Liver (tissue), 9 donors: Measurements from ENCODE around the gene CNN1. TPM values are rescaled to one million over a fixed set of nuclear protein-coding genes. Genes with fewer than 3 reads are reported as not detected.

Experiments used
- DNase-seq: peaks from one replicate; pipeline ENCODE4 v3.0.0-alpha.2; 2017; ENCODE audit warnings: low spot score
- H3K27ac ChIP-seq, 2 donors: one replicate each; pipeline ENCODE4 v1.7.0; 2013; ENCODE audit warnings: inconsistent platforms in 2 of 2, low read length in 2 of 2, control low read depth in 1 of 2, low read depth in 1 of 2, mild to moderate bottlenecking in 1 of 2
- H3K27me3 ChIP-seq, 4 donors: one replicate each; pipeline versions ENCODE4 v1.6.1 to v1.7.0; 2013; ENCODE audit warnings: low read length in 3 of 4, inconsistent platforms in 1 of 4, mild to moderate bottlenecking in 1 of 4, moderate library complexity in 1 of 4; ENCODE audit not compliant: control insufficient read depth in 4 of 4, insufficient read depth in 4 of 4
- H3K36me3 ChIP-seq, 4 donors: one replicate each; pipeline versions ENCODE4 v1.6.1 to v1.7.0; 2013; ENCODE audit warnings: low read length in 3 of 4, mild to moderate bottlenecking in 3 of 4, low read depth in 1 of 4, moderate library complexity in 1 of 4; ENCODE audit not compliant: control insufficient read depth in 4 of 4, insufficient read depth in 3 of 4
- H3K4me1 ChIP-seq, 4 donors: one replicate each; pipeline versions ENCODE4 v1.6.1 to v1.7.0; 2013; ENCODE audit warnings: low read length in 3 of 4, mild to moderate bottlenecking in 3 of 4, moderate library complexity in 1 of 4; ENCODE audit not compliant: control insufficient read depth in 4 of 4, insufficient read depth in 4 of 4
- H3K4me3 ChIP-seq, 3 donors: one replicate each; pipeline versions ENCODE4 v1.6.1 to v1.7.0; 2013; ENCODE audit warnings: low read length in 3 of 3, control low read depth in 1 of 3, low read depth in 1 of 3, mild to moderate bottlenecking in 1 of 3
- H3K9ac ChIP-seq, 2 donors: one replicate each; pipeline ENCODE4 v1.7.0; 2013; ENCODE audit warnings: low read length in 2 of 2, mild to moderate bottlenecking in 2 of 2, moderate library complexity in 2 of 2, control low read depth in 1 of 2, low read depth in 1 of 2
- H3K9me3 ChIP-seq, 4 donors: one replicate each; pipeline versions ENCODE4 v1.6.1 to v1.7.0; 2013; ENCODE audit warnings: low read length in 3 of 4; ENCODE audit not compliant: control insufficient read depth in 4 of 4
- EGR1 ChIP-seq, 2 donors: IDR thresholded peaks; 2 replicates each; pipeline ENCODE4 v1.6.1; 2016 to 2018; ENCODE audit warnings: antibody characterized with exemption in 2 of 2, low read depth in 2 of 2
- FOXA1 ChIP-seq: IDR thresholded peaks from 2 replicates; pipeline ENCODE4 v1.6.1; 2016; ENCODE audit warnings: antibody characterized with exemption
- FOXA2 ChIP-seq: IDR thresholded peaks from 2 replicates; pipeline ENCODE4 v1.6.1; 2016; ENCODE audit warnings: antibody characterized with exemption
- GABPA ChIP-seq, 2 donors: IDR thresholded peaks in 1 of 2; conservative IDR thresholded peaks in 1 of 2; 2 replicates each; pipeline ENCODE4 v1.6.1; 2016; ENCODE audit warnings: antibody characterized with exemption in 2 of 2, mild to moderate bottlenecking in 1 of 2, moderate library complexity in 1 of 2
- HNF4G ChIP-seq: IDR thresholded peaks from 2 replicates; pipeline ENCODE4 v1.6.1; 2016; ENCODE audit warnings: antibody characterized with exemption
- JUND ChIP-seq, 2 donors: IDR thresholded peaks; 2 replicates each; pipeline ENCODE4 v1.6.1; 2016; ENCODE audit warnings: antibody characterized with exemption in 2 of 2
- RAD21 ChIP-seq, 2 donors: IDR thresholded peaks; 2 replicates each; pipeline ENCODE4 v1.6.1; 2016; ENCODE audit warnings: antibody characterized with exemption in 2 of 2, mild to moderate bottlenecking in 2 of 2
- RXRA ChIP-seq, 2 donors: IDR thresholded peaks; 2 replicates each; pipeline ENCODE4 v1.6.1; 2017 to 2018; ENCODE audit warnings: antibody characterized with exemption in 2 of 2, mild to moderate bottlenecking in 1 of 2
- SP1 ChIP-seq: IDR thresholded peaks from 2 replicates; pipeline ENCODE4 v1.6.1; 2018; ENCODE audit warnings: antibody characterized with exemption, mild to moderate bottlenecking
- TAF1 ChIP-seq: conservative IDR thresholded peaks from 2 replicates; pipeline ENCODE4 v1.6.1; 2016; ENCODE audit warnings: antibody characterized with exemption, mild to moderate bottlenecking
- YY1 ChIP-seq: IDR thresholded peaks from 2 replicates; pipeline ENCODE4 v1.6.1; 2016; ENCODE audit warnings: antibody characterized with exemption, mild to moderate bottlenecking
- WGBS: extraction: QIAGEN DNeasy Blood & Tissue Kit; methylation state at CpG from one replicate; pipeline ENCODE4 v1.1.7; 2013; 5-methylcytosine and 5-hydroxymethylcytosine counted together
- polyA plus RNA-seq, 2 donors: library from polyadenylated mRNA; stranded (reverse) in 1 of 2; unstranded in 1 of 2; fragments of 200-250 nt in 1 of 2; fragments of >200 nt in 1 of 2; fragmentation: Nextera tagmentation in 1 of 2; extraction: Ambion mirVana in 1 of 2; gene quantifications; one replicate each; pipeline versions ENCODE4 v1.2.1 to v1.2.3, GENCODE V29; 2013 to 2015
- total RNA-seq, 2 donors: library from RNA; depleted of rRNA; stranded (reverse); fragments of >200 nt; gene quantifications; one replicate each; pipeline ENCODE4 v1.2.3, GENCODE V29; 2014
- TF ChIP-seq, protein P1 (sequence below): IDR thresholded peaks from 2 replicates; pipeline ENCODE4 v1.6.1; 2016; ENCODE audit warnings: antibody characterized with exemption, mild to moderate bottlenecking
- TF ChIP-seq, protein P2 (sequence below): IDR thresholded peaks from 2 replicates; pipeline ENCODE4 v1.6.1; 2016; ENCODE audit warnings: antibody characterized with exemption
- TF ChIP-seq, protein P3 (sequence below): IDR thresholded peaks from 2 replicates; pipeline ENCODE4 v1.6.1; 2016; ENCODE audit warnings: antibody characterized with exemption
- TF ChIP-seq, protein P4 (sequence below): fragments of 150-350 bp; IDR thresholded peaks from 2 replicates; pipeline ENCODE4 v1.5.1; 2017; ENCODE audit warnings: improper control_type of control experiment, low read depth, low read length; ENCODE audit not compliant: missing input control
- donor health status: healthy.
- donor health status: healthy.
- donor health status: healthy.
- donor health status: healthy.
- donor health status: healthy.

Gene CNN1
- total and polyA plus RNA-seq, 4 donors = 0.09 to 5.9 (median 2.2) TPM

DNA sequence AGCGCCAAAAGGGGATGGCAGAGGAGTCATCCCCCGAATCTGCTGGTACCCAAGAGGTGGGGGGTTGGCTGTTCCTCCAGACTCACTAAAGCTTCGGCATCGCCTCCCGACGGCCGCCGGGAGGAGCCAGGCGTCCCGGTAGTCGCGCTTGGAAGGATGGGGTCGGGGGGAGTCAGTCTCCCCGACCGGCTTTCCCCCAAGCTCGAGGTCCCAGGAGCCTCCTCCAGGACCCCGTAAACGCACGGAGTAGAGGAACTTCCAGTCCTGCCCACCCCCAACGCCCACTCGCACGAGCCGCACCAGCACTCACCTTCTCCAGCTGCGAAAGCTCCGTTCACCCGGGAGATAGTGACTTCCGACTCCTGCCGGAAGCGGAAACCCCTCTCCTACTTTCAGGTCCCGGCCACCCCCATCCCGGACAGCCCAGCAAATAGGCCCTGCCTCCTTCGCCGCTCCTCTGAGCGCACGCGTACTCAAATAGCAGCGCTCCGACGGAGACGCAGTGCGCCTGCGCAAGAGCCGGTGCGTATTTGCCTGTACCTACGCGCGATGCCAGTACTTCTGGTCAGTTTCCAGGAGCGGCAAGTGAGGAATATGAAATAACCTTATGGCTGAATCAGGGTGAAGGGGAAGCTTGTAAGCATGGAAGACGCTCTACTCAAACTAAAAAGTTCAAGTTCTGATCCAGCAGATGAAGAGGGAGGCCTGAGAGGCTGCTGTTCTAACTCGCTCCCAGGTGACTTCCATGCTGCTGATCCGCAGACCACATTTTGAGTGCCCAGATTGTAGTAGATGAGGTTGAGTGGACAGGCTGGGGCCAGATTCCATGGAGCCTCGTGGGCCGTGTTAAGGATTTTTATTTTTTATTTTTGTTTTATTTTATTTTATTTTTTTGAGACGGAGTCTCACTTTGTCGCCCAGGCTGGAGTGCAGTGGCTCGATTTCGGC lies 20.5 kb downstream of the CNN1 start, which contains the start of gene ELOF1:
TSS of gene ELOF1 (minus strand) at position 350 of the 948 bp plus-strand sequence. CDS start 4,883 bp downstream, outside the sequence.
- Histone ChIP-seq H3K27me3 (no peaks in the 10 kb centered on the region), H3K4me1 (peaks cover 4 to 23% (median 14%) of the 10 kb centered on the region in 4 donors), H3K9ac (peak within 1 kb of the TSS; percentile 77 to 81), H3K27ac (peak within 1 kb of the TSS; percentile 47 to 80), H3K36me3 (peaks cover 0 to 9% (median 0%) of the 10 kb centered on the region in 4 donors), H3K9me3 (no peaks in the 10 kb centered on the region), H3K4me3 (peak within 1 kb of the TSS; percentile 75 to 99 (median 96))
- TF ChIP-seq, protein P1, sequence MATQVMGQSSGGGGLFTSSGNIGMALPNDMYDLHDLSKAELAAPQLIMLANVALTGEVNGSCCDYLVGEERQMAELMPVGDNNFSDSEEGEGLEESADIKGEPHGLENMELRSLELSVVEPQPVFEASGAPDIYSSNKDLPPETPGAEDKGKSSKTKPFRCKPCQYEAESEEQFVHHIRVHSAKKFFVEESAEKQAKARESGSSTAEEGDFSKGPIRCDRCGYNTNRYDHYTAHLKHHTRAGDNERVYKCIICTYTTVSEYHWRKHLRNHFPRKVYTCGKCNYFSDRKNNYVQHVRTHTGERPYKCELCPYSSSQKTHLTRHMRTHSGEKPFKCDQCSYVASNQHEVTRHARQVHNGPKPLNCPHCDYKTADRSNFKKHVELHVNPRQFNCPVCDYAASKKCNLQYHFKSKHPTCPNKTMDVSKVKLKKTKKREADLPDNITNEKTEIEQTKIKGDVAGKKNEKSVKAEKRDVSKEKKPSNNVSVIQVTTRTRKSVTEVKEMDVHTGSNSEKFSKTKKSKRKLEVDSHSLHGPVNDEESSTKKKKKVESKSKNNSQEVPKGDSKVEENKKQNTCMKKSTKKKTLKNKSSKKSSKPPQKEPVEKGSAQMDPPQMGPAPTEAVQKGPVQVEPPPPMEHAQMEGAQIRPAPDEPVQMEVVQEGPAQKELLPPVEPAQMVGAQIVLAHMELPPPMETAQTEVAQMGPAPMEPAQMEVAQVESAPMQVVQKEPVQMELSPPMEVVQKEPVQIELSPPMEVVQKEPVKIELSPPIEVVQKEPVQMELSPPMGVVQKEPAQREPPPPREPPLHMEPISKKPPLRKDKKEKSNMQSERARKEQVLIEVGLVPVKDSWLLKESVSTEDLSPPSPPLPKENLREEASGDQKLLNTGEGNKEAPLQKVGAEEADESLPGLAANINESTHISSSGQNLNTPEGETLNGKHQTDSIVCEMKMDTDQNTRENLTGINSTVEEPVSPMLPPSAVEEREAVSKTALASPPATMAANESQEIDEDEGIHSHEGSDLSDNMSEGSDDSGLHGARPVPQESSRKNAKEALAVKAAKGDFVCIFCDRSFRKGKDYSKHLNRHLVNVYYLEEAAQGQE = peak; percentile 71
- TF ChIP-seq FOXA2 (peak; percentile 91), EGR1 (IDR thresholded peaks at IDR 0.05; ENCODE audit: low read depth in 2 of 2) (peak; percentile 61 to 70), JUND (IDR thresholded peaks at IDR 0.05) (no peak), GABPA (IDR thresholded peaks at IDR 0.05 in 1 of 2, conservative IDR thresholded peaks at IDR 0.05 in 1 of 2) (peak; percentile 91 to 98), RXRA (IDR thresholded peaks at IDR 0.05) (peak in 1 of 2 donors; percentile 11), FOXA1 (peak; percentile 84), SP1 (peak; percentile 62), TAF1 (peak; percentile 35), YY1 (peak; percentile 86), RAD21 (IDR thresholded peaks at IDR 0.05) (peak; percentile 32 to 50)
- TF ChIP-seq, protein P2, sequence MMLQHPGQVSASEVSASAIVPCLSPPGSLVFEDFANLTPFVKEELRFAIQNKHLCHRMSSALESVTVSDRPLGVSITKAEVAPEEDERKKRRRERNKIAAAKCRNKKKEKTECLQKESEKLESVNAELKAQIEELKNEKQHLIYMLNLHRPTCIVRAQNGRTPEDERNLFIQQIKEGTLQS = no peak
- TF ChIP-seq, protein P3, sequence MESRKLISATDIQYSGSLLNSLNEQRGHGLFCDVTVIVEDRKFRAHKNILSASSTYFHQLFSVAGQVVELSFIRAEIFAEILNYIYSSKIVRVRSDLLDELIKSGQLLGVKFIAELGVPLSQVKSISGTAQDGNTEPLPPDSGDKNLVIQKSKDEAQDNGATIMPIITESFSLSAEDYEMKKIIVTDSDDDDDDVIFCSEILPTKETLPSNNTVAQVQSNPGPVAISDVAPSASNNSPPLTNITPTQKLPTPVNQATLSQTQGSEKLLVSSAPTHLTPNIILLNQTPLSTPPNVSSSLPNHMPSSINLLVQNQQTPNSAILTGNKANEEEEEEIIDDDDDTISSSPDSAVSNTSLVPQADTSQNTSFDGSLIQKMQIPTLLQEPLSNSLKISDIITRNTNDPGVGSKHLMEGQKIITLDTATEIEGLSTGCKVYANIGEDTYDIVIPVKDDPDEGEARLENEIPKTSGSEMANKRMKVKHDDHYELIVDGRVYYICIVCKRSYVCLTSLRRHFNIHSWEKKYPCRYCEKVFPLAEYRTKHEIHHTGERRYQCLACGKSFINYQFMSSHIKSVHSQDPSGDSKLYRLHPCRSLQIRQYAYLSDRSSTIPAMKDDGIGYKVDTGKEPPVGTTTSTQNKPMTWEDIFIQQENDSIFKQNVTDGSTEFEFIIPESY = no peak
- peak; percentile 96 for DNase-seq
- 4% methylated on average over 57 of the region's 57 CpGs for WGBS

DNA sequence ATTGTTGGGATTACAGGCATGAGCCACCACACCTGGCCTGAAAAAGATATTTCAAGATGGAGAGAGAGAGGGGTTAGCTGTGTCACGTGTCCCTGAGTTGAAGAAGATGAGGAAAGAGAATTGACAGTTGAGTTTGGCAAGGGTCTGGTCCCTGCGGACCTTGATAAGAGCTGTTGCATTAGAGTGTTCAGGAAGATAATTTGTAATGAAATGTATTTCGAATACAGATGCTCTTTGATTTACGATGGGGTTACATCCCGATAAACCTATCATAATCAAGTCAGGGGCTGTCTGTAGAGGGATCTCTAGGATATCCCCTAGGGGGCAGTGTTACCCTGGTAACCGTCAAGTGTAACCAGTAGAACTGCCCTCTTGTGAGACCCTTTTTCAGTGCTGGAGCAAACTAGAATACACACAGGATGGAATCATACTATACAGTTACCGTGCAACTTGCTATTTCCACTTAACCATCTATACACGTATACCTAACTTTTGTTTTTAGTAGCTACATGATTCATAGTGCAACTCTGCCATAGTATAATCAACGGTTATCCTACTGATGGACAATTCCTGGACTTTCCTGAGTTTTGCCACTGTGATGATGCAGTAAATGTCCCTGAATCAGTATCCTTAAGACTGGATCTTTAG lies 21.9 kb downstream of the CNN1 start:
- H3K9ac ChIP-seq = no peak overlapping the region
- peaks cover 0 to 4% (median 0%) of the 10 kb centered on the region in 4 donors for H3K36me3 ChIP-seq
- no peak overlapping the region for H3K4me3 ChIP-seq
- H3K27ac ChIP-seq = no peak overlapping the region
- 26% methylated on average over 9 of the region's 9 CpGs for WGBS
- no peaks in the 10 kb centered on the region for H3K9me3 ChIP-seq
- peak; percentile 78 to 83 for TF ChIP-seq RAD21 (IDR thresholded peaks at IDR 0.05)
- TF ChIP-seq, protein P4, sequence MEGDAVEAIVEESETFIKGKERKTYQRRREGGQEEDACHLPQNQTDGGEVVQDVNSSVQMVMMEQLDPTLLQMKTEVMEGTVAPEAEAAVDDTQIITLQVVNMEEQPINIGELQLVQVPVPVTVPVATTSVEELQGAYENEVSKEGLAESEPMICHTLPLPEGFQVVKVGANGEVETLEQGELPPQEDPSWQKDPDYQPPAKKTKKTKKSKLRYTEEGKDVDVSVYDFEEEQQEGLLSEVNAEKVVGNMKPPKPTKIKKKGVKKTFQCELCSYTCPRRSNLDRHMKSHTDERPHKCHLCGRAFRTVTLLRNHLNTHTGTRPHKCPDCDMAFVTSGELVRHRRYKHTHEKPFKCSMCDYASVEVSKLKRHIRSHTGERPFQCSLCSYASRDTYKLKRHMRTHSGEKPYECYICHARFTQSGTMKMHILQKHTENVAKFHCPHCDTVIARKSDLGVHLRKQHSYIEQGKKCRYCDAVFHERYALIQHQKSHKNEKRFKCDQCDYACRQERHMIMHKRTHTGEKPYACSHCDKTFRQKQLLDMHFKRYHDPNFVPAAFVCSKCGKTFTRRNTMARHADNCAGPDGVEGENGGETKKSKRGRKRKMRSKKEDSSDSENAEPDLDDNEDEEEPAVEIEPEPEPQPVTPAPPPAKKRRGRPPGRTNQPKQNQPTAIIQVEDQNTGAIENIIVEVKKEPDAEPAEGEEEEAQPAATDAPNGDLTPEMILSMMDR = peak; percentile 65
- TF ChIP-seq HNF4G = no peak
- peak; percentile 73 for DNase-seq
- peaks cover 4 to 23% (median 14%) of the 10 kb centered on the region in 4 donors for H3K4me1 ChIP-seq
- H3K27me3 ChIP-seq = no peaks in the 10 kb centered on the region
